Inflammatory macrophage treated with lipopolysaccharide for 4 hours (primary cell): ENCODE results near the gene NXPH4.
A peak's percentile ranks its signal among the peaks of the same experiment; 100 is the strongest.

Source experiments
- DNase-seq: peaks from one replicate; pipeline ENCODE4 v3.0.0-alpha.2; 2020

NXPH4 gene

GRCh38 chr12:57216014-57216911 lies at the start of gene NXPH4:
Gene NXPH4 (plus strand): TSS chr12:57216794. CDS start chr12:57216970, 176 bp downstream.
- DNase-seq = no peak

- DNase-seq = peak; percentile 77
These were observed 49.6 kb upstream of the NXPH4 start for GRCh38 chr12:57166971-57167371.

- no peak for DNase-seq
These were observed 48.5 kb upstream of the NXPH4 start for GRCh38 chr12:57168058-57168457.

- no peak for DNase-seq
These were observed 47.4 kb upstream of the NXPH4 start for GRCh38 chr12:57169046-57169795.

- DNase-seq = no peak
These were observed 46.6 kb upstream of the NXPH4 start for GRCh38 chr12:57169969-57170368.

GRCh38 chr12:57170408-57170807 lies 46.2 kb upstream of the NXPH4 start:
- no peak for DNase-seq

- DNase-seq = no peak
These were observed 45.7 kb upstream of the NXPH4 start for GRCh38 chr12:57170927-57171326.

GRCh38 chr12:57171668-57172067 lies 44.9 kb upstream of the NXPH4 start:
- no peak for DNase-seq

GRCh38 chr12:57173089-57173488 lies 43.5 kb upstream of the NXPH4 start:
- peak; percentile 41 for DNase-seq

- no peak for DNase-seq
These were observed 42.9 kb upstream of the NXPH4 start for GRCh38 chr12:57173683-57174082.

GRCh38 chr12:57175428-57176138 lies 41.0 kb upstream of the NXPH4 start:
- DNase-seq = peak; percentile 70

GRCh38 chr12:57176139-57176477 lies 40.5 kb upstream of the NXPH4 start:
- DNase-seq = no peak

- no peak for DNase-seq
These were observed 39.7 kb upstream of the NXPH4 start for GRCh38 chr12:57176846-57177245.

- no peak for DNase-seq
These were observed 39.2 kb upstream of the NXPH4 start for GRCh38 chr12:57177354-57177753.

GRCh38 chr12:57178213-57178612 lies 38.4 kb upstream of the NXPH4 start:
- DNase-seq = no peak

- no peak for DNase-seq
These were observed 37.1 kb upstream of the NXPH4 start for GRCh38 chr12:57179331-57180086.

GRCh38 chr12:57180321-57180989 lies 36.1 kb upstream of the NXPH4 start:
- DNase-seq = no peak

GRCh38 chr12:57181072-57181471 lies 35.5 kb upstream of the NXPH4 start:
- DNase-seq = no peak

GRCh38 chr12:57181561-57182155 lies 34.9 kb upstream of the NXPH4 start:
- no peak for DNase-seq

GRCh38 chr12:57182918-57183575 lies 33.5 kb upstream of the NXPH4 start:
- DNase-seq = peak; percentile 60
